ENCODE measurements around the gene DIAPH3.

DNA sequence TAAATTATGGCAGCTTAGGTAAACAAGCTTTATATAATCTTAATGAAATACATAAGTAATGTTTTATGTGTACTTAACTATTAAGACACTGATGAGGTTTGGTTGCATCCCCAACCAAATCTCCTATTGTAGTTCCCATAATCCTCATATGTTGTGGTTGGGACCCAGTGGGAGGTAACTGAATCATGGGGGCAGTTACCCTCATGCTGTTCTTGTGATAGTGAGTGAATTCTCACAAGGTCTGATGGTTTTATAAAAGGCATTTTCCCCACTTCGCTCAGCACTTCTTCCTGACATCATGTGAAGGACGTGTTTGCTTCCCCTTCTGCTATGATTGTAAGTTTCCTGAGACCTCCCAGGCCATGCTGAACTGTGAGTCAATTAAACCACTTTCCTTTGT lies 212.7 kb downstream of the DIAPH3 start:
- TF ChIP-seq CTCF (IDR thresholded peaks at IDR 0.05), result no peak
- no peak for TF ChIP-seq YY1 (IDR thresholded peaks at IDR 0.05; ENCODE audit: low read depth)
- TF ChIP-seq RFX5 (IDR thresholded peaks at IDR 0.05; ENCODE audit: low read length), result no peak
- TF ChIP-seq POLR2AphosphoS5 (IDR thresholded peaks at IDR 0.05; ENCODE audit: low read depth, low read length), result no peak
- TF ChIP-seq MEF2A (IDR thresholded peaks at IDR 0.05; ENCODE audit: borderline replicate concordance, low read depth), result no peak
- TF ChIP-seq SIN3A (IDR thresholded peaks at IDR 0.05; ENCODE audit: borderline replicate concordance, low read depth, low read length), result no peak
- TF ChIP-seq RCOR1 (IDR thresholded peaks at IDR 0.05; ENCODE audit: low read length), result no peak
- no peak for TF ChIP-seq EZH2phosphoT487 (IDR thresholded peaks at IDR 0.05; ENCODE audit: borderline replicate concordance, low read depth)
- TF ChIP-seq PBX3 (IDR thresholded peaks at IDR 0.05), result no peak

Measured in SK-N-SH (cell line).